Esophagus muscularis mucosa (tissue), 4 donors: ENCODE results near the gene EXOC6B. TPM values are rescaled to one million over a fixed set of nuclear protein-coding genes. Genes with fewer than 3 reads are reported as not detected.

Experiments
- DNase-seq: peaks from one replicate; pipeline ENCODE4 v3.0.0-alpha.2; 2017; ENCODE audit errors: extremely low spot score
- H3K27ac ChIP-seq, 4 donors: fragments of 200-600 bp; sonication (generic); replicated peaks in 1 of 4; 1 replicate in 3 of 4; 2 replicates in 1 of 4; pipeline ENCODE4 v1.5.1; 2016 to 2019; ENCODE audit warnings: mild to moderate bottlenecking in 1 of 4
- H3K27me3 ChIP-seq, 4 donors: fragments of 200-600 bp; sonication (generic); one replicate each; pipeline versions ENCODE4 v1.5.1 to v1.6.0; 2016 to 2019
- H3K36me3 ChIP-seq, 4 donors: fragments of 200-600 bp; sonication (generic); one replicate each; pipeline ENCODE4 v1.5.1; 2016 to 2019
- H3K4me1 ChIP-seq, 4 donors: fragments of 200-600 bp; sonication (generic); one replicate each; pipeline ENCODE4 v1.5.1; 2016 to 2019
- H3K4me3 ChIP-seq, 4 donors: fragments of 200-600 bp; sonication (generic); 1 replicate in 2 of 4; 2 replicates in 2 of 4; pipeline ENCODE4 v1.5.1; 2016 to 2019; ENCODE audit warnings: mild to moderate bottlenecking in 4 of 4, moderate library complexity in 1 of 4
- H3K9me3 ChIP-seq, 4 donors: fragments of 200-600 bp; sonication (generic); 1 replicate in 3 of 4; 2 replicates in 1 of 4; pipeline ENCODE4 v1.5.1; 2016 to 2019
- EP300 ChIP-seq: sonication (generic); formaldehyde crosslinking; IDR thresholded peaks from one replicate; pipeline ENCODE4 v1.6.1; 2017; ENCODE audit warnings: antibody characterized with exemption
- POLR2A ChIP-seq: fragments of 450-650 bp; IDR thresholded peaks from one replicate; pipeline ENCODE4 v1.6.1; 2017; ENCODE audit warnings: antibody characterized with exemption, moderate library complexity, mild to moderate bottlenecking, low read depth
- POLR2AphosphoS5 ChIP-seq, 2 donors: sonication (generic); formaldehyde crosslinking; IDR thresholded peaks; one replicate each; pipeline ENCODE4 v1.6.1; 2017; ENCODE audit warnings: antibody characterized with exemption in 2 of 2
- WGBS: methylation state at CpG from one replicate; pipeline ENCODE4 v1.1.5; 2018; 5-methylcytosine and 5-hydroxymethylcytosine counted together
- intact Hi-C: fragments of 100-400 bp; cut with DNase I; formaldehyde crosslinking; loops from one replicate; pipeline ENCODE4 v1.15.1; 2023
- total RNA-seq, 4 donors: library from RNA; depleted of rRNA; stranded (reverse); fragments of >200 nt; gene quantifications; one replicate each; pipeline versions ENCODE4 v1.1.0 to v1.2.1, GENCODE V29; 2016
- TF ChIP-seq, protein P1 (sequence below), 3 experiments: fragments of 200-600 bp in 2 of 3; fragments of 450-650 bp in 1 of 3; sonication (generic) in 2 of 3; IDR thresholded peaks; one replicate each; pipeline ENCODE4 v1.5.1; 2017 to 2019; ENCODE audit warnings: antibody characterized with exemption in 3 of 3, mild to moderate bottlenecking in 2 of 3, moderate library complexity in 1 of 3

Gene EXOC6B
- total RNA-seq, 4 donors from 2014 or later, result 24.5 to 45.9 (median 37.4) TPM

DNA sequence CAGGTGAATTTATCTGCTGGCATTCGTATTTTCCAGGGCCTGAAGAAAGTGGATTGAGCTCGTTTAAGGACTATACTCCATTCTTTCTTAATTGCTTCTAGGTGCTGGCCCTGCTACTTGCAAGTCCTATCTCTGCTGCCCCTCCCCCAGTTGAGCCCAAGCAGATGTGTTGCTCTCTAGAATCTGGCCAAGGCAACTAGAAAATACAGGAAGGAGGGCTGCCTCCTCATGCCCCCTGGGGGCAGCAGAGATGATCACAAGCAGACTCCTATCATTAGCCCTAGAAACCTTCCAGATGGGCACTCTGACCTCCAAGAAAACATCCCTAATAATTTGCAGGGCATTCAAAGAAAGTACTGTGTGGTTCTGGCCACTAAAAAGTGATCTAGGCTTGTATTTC, 605.7 kb downstream of the EXOC6B start:
- H3K27ac ChIP-seq, result no peak overlapping the region
- intact Hi-C loops, result no loop called here
- WGBS, result 77% methylated on average over 2 of the region's 2 CpGs
- TF ChIP-seq POLR2AphosphoS5 (IDR thresholded peaks at IDR 0.05) (no peak), POLR2A (no peak), EP300 (no peak)
- TF ChIP-seq, protein P1, sequence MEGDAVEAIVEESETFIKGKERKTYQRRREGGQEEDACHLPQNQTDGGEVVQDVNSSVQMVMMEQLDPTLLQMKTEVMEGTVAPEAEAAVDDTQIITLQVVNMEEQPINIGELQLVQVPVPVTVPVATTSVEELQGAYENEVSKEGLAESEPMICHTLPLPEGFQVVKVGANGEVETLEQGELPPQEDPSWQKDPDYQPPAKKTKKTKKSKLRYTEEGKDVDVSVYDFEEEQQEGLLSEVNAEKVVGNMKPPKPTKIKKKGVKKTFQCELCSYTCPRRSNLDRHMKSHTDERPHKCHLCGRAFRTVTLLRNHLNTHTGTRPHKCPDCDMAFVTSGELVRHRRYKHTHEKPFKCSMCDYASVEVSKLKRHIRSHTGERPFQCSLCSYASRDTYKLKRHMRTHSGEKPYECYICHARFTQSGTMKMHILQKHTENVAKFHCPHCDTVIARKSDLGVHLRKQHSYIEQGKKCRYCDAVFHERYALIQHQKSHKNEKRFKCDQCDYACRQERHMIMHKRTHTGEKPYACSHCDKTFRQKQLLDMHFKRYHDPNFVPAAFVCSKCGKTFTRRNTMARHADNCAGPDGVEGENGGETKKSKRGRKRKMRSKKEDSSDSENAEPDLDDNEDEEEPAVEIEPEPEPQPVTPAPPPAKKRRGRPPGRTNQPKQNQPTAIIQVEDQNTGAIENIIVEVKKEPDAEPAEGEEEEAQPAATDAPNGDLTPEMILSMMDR (IDR thresholded peaks at IDR 0.05), result no peak
- no peaks in the 10 kb centered on the region for H3K27me3 ChIP-seq
- peaks cover 0 to 6% (median 4%) of the 10 kb centered on the region in 4 donors for H3K4me1 ChIP-seq
- no peak for DNase-seq
- H3K36me3 ChIP-seq, result no peaks in the 10 kb centered on the region
- no peaks in the 10 kb centered on the region for H3K9me3 ChIP-seq
- H3K4me3 ChIP-seq, result no peak overlapping the region

DNA sequence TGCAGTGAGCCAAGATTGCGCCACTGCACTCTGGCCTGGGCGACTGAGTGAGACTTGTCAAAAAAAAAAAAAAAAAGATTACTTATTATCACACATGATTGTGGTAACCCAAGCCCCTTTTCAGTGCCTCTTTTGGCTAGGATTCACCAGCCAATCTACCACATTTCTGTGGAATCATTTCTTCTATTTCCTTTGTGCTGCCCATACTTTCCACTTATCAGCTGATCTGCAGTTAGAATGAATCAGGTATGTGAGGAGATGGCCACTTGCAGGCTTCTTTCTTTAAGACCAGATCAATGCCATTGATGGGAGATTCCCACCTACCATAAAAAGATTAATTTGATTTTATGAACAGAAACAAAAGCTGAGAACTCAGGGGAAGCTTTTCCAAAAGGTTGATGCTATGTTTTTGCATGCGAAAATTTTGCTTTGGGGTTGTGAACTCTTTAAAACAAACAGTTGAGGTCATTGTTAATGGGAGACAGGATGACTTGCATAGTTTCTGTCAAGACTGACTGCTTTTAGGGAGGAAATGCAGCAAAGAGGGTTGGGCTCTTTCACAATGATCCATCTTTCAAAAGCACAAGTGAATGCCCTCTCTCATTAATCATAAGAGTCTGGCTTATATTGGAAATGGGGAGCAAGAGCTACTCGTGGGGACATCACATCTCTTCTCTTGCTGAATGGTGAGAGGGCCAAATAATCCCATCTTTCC, 611.2 kb downstream of the EXOC6B start:
- Histone ChIP-seq H3K4me1 (peaks cover 0 to 12% (median 10%) of the 10 kb centered on the region in 4 donors), H3K27ac (no peak overlapping the region), H3K27me3 (no peaks in the 10 kb centered on the region), H3K9me3 (no peaks in the 10 kb centered on the region), H3K4me3 (no peak overlapping the region), H3K36me3 (no peaks in the 10 kb centered on the region)
- no peak for DNase-seq
- intact Hi-C loops, result no loop called here
- WGBS, result 70% methylated on average over 4 of the region's 4 CpGs
- TF ChIP-seq POLR2A (no peak), EP300 (no peak), POLR2AphosphoS5 (IDR thresholded peaks at IDR 0.05) (no peak)
- TF ChIP-seq, protein P1 (IDR thresholded peaks at IDR 0.05), result no peak

DNA sequence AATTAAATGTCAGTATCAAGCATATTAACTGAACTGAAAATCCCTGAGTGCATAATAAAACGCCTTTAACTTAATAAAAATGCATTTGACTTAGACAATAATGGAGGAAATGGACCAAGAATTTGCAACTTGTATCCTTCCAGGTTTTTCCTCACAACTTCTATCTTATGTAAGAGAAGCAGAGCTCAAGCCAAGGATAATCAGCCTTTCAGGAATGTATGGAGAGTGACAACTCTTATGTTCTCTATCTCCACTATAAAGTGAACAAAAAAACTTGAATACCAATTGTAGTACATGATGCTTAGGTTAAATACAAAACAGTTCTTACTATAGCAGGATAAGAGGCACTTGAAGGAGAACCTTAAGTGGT, 613.4 kb downstream of the EXOC6B start:
- TF ChIP-seq POLR2A, result no peak
- TF ChIP-seq POLR2AphosphoS5 (IDR thresholded peaks at IDR 0.05), result no peak
- TF ChIP-seq EP300, result no peak
- TF ChIP-seq, protein P1 (IDR thresholded peaks at IDR 0.05), result no peak
- intact Hi-C loops, result no loop called here
- H3K27ac ChIP-seq, result no peak overlapping the region
- no peak overlapping the region for H3K4me3 ChIP-seq
- 96% methylated on average over 1 of the region's 1 CpG for WGBS
- H3K27me3 ChIP-seq, result no peaks in the 10 kb centered on the region
- H3K9me3 ChIP-seq, result no peaks in the 10 kb centered on the region
- H3K4me1 ChIP-seq, result peaks cover 0 to 12% (median 10%) of the 10 kb centered on the region in 4 donors
- H3K36me3 ChIP-seq, result no peaks in the 10 kb centered on the region
- no peak for DNase-seq

DNA sequence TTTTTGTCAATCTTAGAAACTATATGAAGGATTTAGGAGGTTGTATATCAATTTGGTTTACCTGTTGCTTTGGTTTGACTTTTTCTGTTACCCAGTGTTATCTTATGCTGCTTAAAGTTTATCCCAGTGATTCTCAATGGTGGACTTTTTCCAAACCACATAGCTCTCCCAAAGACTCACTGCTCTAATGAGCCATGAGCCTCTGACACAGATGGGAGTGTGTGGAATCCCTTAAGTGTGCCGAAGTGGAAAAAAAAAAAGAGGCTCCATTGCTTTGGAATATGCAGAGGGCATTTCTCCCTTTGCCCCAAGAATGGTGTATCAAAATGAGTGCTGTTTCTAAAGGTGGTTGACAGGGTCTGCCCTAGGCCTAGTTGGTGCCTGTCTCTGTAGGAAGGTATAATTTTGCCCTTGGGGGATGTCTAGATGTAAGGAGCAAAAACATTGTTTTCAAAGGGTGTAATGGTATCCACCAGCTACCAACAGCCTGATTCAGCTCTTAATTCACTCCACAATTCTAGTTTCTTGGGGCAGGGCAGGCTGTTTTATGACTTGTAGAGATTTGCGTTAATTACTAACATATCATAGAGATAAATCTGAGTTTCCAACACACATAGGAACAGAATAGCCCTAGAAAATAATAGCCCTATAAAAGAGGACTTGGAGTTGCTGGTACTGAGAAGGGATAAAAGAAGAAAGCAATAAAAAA, 613.9 kb downstream of the EXOC6B start:
- TF ChIP-seq, protein P1 (IDR thresholded peaks at IDR 0.05), result no peak
- TF ChIP-seq EP300 (no peak), POLR2AphosphoS5 (IDR thresholded peaks at IDR 0.05) (no peak), POLR2A (no peak)
- no peak for DNase-seq
- intact Hi-C loops, result no loop called here
- 95% methylated on average over 2 of the region's 2 CpGs for WGBS
- Histone ChIP-seq H3K27me3 (no peaks in the 10 kb centered on the region), H3K4me1 (peaks cover 0 to 12% (median 10%) of the 10 kb centered on the region in 4 donors), H3K9me3 (no peaks in the 10 kb centered on the region), H3K36me3 (no peaks in the 10 kb centered on the region), H3K27ac (no peak overlapping the region), H3K4me3 (no peak overlapping the region)
